ENCODE measurements around the gene ATP1B2.

GRCh38 chr17:7655541-7655840 lies 4.8 kb downstream of the ATP1B2 start:
- TF ChIP-seq CTCF (IDR thresholded peaks at IDR 0.05 in 8 of 11, conservative IDR thresholded peaks at IDR 0.05 in 3 of 11) = no peak
- no peak for TF ChIP-seq POLR2A (IDR thresholded peaks at IDR 0.05)
- TF ChIP-seq POLR2AphosphoS5 (IDR thresholded peaks at IDR 0.05) = no peak

Measured in spleen (tissue), 7 donors.